Activated CD4-positive, alpha-beta memory T cell treated with anti-CD3 and anti-CD28 coated beads for 36 hours (primary cell): ENCODE data around the gene GPN1. TPM values are rescaled to one million over a fixed set of nuclear protein-coding genes. Genes with fewer than 3 reads are reported as not detected.
"Not testable (repeated sequence)": the region's sequence is repeated elsewhere in the genome, so short reads cannot be mapped to it uniquely, and the experiment has no call there.

ENCODE experiments used
- CTCF ChIA-PET: fragments of 350-600 bp; sonication (Branson Sonifier 250); formaldehyde crosslinking; loops from one replicate; lab custom pipeline; 2021; ENCODE audit warnings: antibody characterized with exemption, inconsistent platforms; lab: Charles Lee
- POLR2A ChIA-PET: fragments of 350-600 bp; sonication (Branson Sonifier 250); formaldehyde crosslinking; loops from one replicate; lab custom pipeline; 2021; ENCODE audit warnings: antibody characterized with exemption; lab: Charles Lee
- DNase-seq: peaks from one replicate; pipeline ENCODE4 v3.0.0-alpha.2; 2020
- H3K27ac Mint-ChIP-seq: one replicate; pipeline ENCODE4 v1.8.0; 2021; ENCODE audit warnings: mixed read lengths
- H3K27me3 Mint-ChIP-seq: one replicate; pipeline ENCODE4 v1.8.0; 2021; ENCODE audit warnings: mixed read lengths
- H3K36me3 Mint-ChIP-seq: one replicate; pipeline ENCODE4 v1.8.0; 2021; ENCODE audit warnings: mixed read lengths
- H3K4me1 Mint-ChIP-seq: one replicate; pipeline ENCODE4 v1.8.0; 2021; ENCODE audit warnings: low read depth, mixed read lengths
- H3K4me3 Mint-ChIP-seq: one replicate; pipeline ENCODE4 v1.8.0; 2021; ENCODE audit warnings: mild to moderate bottlenecking, mixed read lengths
- H3K9me3 Mint-ChIP-seq: one replicate; pipeline ENCODE4 v1.8.0; 2021; ENCODE audit warnings: mixed read lengths
- intact Hi-C: fragments of 100-400 bp; cut with micrococcal nuclease; formaldehyde crosslinking; loops from one replicate; pipeline ENCODE4 v1.15.1; 2023
- total RNA-seq, 2 experiments: library from RNA; stranded (reverse); gene quantifications; one replicate each; pipeline ENCODE4 v1.2.3, GENCODE V29; 2021

The GPN1 gene
- total RNA-seq, 2 experiments from 2014 or later = 54.4 to 56.8 TPM

- CTCF ChIA-PET, DNase-seq, intact Hi-C loops, H3K9me3 Mint-ChIP-seq, H3K4me3 Mint-ChIP-seq, POLR2A ChIA-PET, H3K27me3 Mint-ChIP-seq, H3K27ac Mint-ChIP-seq: not testable (repeated sequence)
- Mint-ChIP-seq H3K36me3 (peaks cover 36% of the 10 kb centered on the region), H3K4me1 (peaks cover 35% of the 10 kb centered on the region)
Measured at GRCh38 chr2:27630257-27630656, 1.4 kb downstream of the GPN1 start.

DNA sequence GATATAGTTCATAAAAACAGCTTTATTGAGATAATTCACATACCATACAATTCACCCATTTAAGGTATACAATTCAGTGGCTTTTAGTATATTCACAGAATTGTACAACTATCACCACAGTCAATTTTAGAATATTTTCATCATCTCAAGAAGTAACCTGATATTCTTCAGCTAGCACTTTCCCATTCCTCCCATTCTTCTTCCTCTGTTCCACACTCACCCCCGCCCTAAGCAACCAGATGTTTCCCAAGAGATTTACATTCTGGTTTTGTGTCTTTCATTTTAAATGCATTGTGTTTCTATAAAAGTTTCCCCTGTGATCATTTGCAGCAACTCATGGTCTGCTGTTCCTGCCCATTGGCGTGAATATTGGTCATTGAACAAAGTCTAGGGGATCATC lies 5.4 kb downstream of the GPN1 start:
- CTCF ChIA-PET = no interaction called here
- H3K27me3 Mint-ChIP-seq = no peaks in the 10 kb centered on the region
- no peak for DNase-seq
- no peaks in the 10 kb centered on the region for H3K9me3 Mint-ChIP-seq
- peaks cover 49% of the 10 kb centered on the region for H3K4me1 Mint-ChIP-seq
- peaks cover 60% of the 10 kb centered on the region for H3K36me3 Mint-ChIP-seq
- no peak overlapping the region for H3K27ac Mint-ChIP-seq
- H3K4me3 Mint-ChIP-seq = no peak overlapping the region
- POLR2A ChIA-PET = no interaction called here
- intact Hi-C loops = no loop called here

GRCh38 chr2:27636766-27637165 lies 7.9 kb downstream of the GPN1 start:
- CTCF ChIA-PET = interaction anchor here (5.3 kb wide), 1 partner anchor 46 kb away, joined by 48 read pairs; no protein-coding TSS in a partner anchor
- intact Hi-C loops = no loop called here
- Mint-ChIP-seq H3K27ac (no peak overlapping the region), H3K27me3 (no peaks in the 10 kb centered on the region), H3K9me3 (no peaks in the 10 kb centered on the region), H3K36me3 (peaks cover 62% of the 10 kb centered on the region), H3K4me3 (no peak overlapping the region), H3K4me1 (peaks cover 38% of the 10 kb centered on the region)
- POLR2A ChIA-PET = interaction anchor here (3.5 kb wide), 1 partner anchor 9 kb away, joined by 38 read pairs; the partner anchor contains the start of genes CCDC121 and GPN1
- no peak for DNase-seq

DNA sequence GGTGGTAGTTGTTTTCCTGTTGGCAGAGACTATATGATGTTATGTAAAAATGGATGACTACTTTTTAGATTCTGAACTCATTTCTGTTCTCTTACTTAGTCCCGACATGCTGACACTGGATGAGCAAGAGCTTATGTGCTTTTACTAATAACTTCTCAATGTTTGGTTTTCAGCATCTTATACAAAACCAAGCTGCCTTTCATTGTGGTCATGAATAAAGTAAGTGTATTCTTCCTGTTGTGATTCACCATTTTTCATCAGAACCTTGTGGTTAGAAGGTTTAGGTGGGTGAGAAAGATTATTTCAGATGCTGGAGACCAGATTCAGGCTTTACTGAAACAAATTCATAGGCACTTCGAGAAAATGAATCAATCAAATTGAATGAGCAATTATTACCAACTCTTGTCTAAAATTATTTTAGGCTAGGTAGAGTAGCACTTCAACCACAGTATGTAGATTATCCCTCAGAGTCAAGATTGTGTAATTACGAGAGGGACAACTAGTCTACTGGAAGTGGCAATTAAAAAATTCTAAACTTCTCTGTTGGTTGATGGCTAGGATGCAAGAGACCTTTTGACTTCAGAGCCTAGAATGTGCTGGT lies 9.3 kb downstream of the GPN1 start:
- H3K4me1 Mint-ChIP-seq = peaks cover 35% of the 10 kb centered on the region
- H3K27ac Mint-ChIP-seq = peak overlapping the region; percentile 99
- intact Hi-C loops = loop anchor here (1.0 to 2.0 kb wide), 8 partner anchors 10 to 810 kb away; partner anchors contain the start of genes GTF3C2, IFT172 and NRBP1
- ChIA-PET CTCF (interaction anchor here (0.6 to 5.3 kb wide), 3 partner anchors 45 to 814 kb away, joined by 3 to 48 read pairs (median 4); partner anchors contain the start of gene PPM1G), POLR2A (interaction anchor here (0.7 to 3.5 kb wide), 7 partner anchors 10 to 269 kb away, joined by 3 to 38 read pairs (median 4); partner anchors contain the start of genes CCDC121 and GPN1)
- no peak for DNase-seq
- H3K4me3 Mint-ChIP-seq = peak overlapping the region; percentile 33
- H3K27me3 Mint-ChIP-seq = no peaks in the 10 kb centered on the region
- H3K9me3 Mint-ChIP-seq = no peaks in the 10 kb centered on the region
- H3K36me3 Mint-ChIP-seq = peaks cover 58% of the 10 kb centered on the region

DNA sequence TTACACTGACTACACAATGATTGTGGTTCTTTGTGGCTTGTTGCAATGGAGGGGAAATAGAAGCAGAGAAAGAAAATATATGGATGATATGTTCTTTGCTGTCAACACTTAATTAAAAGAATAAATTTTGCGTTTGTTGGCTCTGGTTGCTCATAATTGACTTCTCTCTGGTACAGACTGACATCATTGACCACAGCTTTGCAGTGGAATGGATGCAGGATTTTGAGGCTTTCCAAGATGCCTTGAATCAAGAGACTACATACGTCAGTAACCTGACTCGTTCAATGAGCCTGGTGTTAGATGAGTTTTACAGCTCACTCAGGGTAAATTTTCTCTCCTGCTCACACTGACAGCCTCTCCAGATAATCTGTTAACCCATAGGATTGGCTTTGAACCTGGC lies 9.9 kb downstream of the GPN1 start:
- DNase-seq = peak; percentile 59
- Mint-ChIP-seq H3K4me3 (peak overlapping the region; percentile 33), H3K27me3 (no peaks in the 10 kb centered on the region), H3K36me3 (peaks cover 56% of the 10 kb centered on the region), H3K27ac (peak overlapping the region; percentile 99), H3K4me1 (peaks cover 35% of the 10 kb centered on the region), H3K9me3 (no peaks in the 10 kb centered on the region)
- intact Hi-C loops = loop anchor here (1.0 to 2.0 kb wide), 8 partner anchors 10 to 810 kb away; partner anchors contain the start of genes GTF3C2, IFT172 and NRBP1
- ChIA-PET CTCF (interaction anchor here (0.6 to 5.3 kb wide), 4 partner anchors 10 to 814 kb away, joined by 3 to 48 read pairs (median 4); partner anchors contain the start of genes CCDC121, GPN1 and PPM1G), POLR2A (interaction anchor here (1.0 to 3.5 kb wide), 5 partner anchors 10 to 51 kb away, joined by 4 to 38 read pairs (median 4); partner anchors contain the start of genes CCDC121 and GPN1)

GRCh38 chr2:27640722-27641245 lies 11.9 kb downstream of the GPN1 start:
- ChIA-PET POLR2A (no interaction called here), CTCF (interaction anchor here (2.1 kb wide), 1 partner anchor 42 kb away, joined by 13 read pairs; no protein-coding TSS in a partner anchor)
- peaks cover 31% of the 10 kb centered on the region for H3K4me1 Mint-ChIP-seq
- no peak for DNase-seq
- H3K4me3 Mint-ChIP-seq = no peak overlapping the region
- H3K27ac Mint-ChIP-seq = no peak overlapping the region
- H3K36me3 Mint-ChIP-seq = peaks cover 45% of the 10 kb centered on the region
- H3K27me3 Mint-ChIP-seq = no peaks in the 10 kb centered on the region
- no peaks in the 10 kb centered on the region for H3K9me3 Mint-ChIP-seq
- intact Hi-C loops = no loop called here

- Mint-ChIP-seq H3K9me3 (no peaks in the 10 kb centered on the region), H3K4me1 (no peaks in the 10 kb centered on the region), H3K4me3 (no peak overlapping the region), H3K36me3 (peaks cover 40% of the 10 kb centered on the region), H3K27ac (no peak overlapping the region), H3K27me3 (no peaks in the 10 kb centered on the region)
- DNase-seq = no peak
- intact Hi-C loops = no loop called here
- ChIA-PET CTCF (interaction anchor here (0.6 kb wide), 1 partner anchor 684 kb away, joined by 3 read pairs; no protein-coding TSS in a partner anchor), POLR2A (no interaction called here)
Measured at GRCh38 chr2:27645197-27645596, 16.3 kb downstream of the GPN1 start.

- CTCF ChIA-PET = interaction anchor here (0.8 kb wide), 1 partner anchor 34 kb away, joined by 3 read pairs; no protein-coding TSS in a partner anchor
- Mint-ChIP-seq H3K4me3 (no peak overlapping the region), H3K4me1 (peaks cover 2% of the 10 kb centered on the region), H3K27ac (no peak overlapping the region), H3K9me3 (no peaks in the 10 kb centered on the region), H3K36me3 (peaks cover 36% of the 10 kb centered on the region), H3K27me3 (no peaks in the 10 kb centered on the region)
- intact Hi-C loops = no loop called here
- DNase-seq = no peak
- POLR2A ChIA-PET = interaction anchor here (0.6 to 1.3 kb wide), 3 partner anchors 17 to 1812 kb away, joined by 3 read pairs; partner anchors contain the start of gene SLC4A1AP
Measured at GRCh38 chr2:27647289-27647688, 18.4 kb downstream of the GPN1 start.

DNA sequence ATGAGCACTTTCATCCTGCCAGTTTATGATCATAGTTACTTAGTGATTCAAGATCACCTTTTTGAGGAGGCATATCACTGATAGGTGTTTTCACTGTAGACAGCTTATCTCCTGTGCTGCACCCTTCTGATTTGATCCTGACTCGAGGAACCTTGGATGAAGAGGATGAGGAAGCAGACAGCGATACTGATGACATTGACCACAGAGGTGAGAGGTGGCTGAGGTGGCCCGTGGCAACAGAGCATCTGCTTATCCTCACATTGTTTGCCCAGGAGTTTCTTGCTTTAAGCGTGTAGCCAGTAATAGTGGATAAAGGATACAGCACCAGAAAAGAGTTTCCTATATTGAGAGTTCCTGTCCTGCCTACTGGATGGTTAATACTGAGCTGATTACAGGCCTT lies 18.9 kb downstream of the GPN1 start:
- ChIA-PET POLR2A (interaction anchor here (0.6 to 1.3 kb wide), 3 partner anchors 16 to 1812 kb away, joined by 3 read pairs; partner anchors contain the start of gene SLC4A1AP), CTCF (no interaction called here)
- peak overlapping the region; percentile 45 for H3K27ac Mint-ChIP-seq
- intact Hi-C loops = no loop called here
- no peak for DNase-seq
- H3K27me3 Mint-ChIP-seq = no peaks in the 10 kb centered on the region
- H3K4me3 Mint-ChIP-seq = no peak overlapping the region
- peaks cover 6% of the 10 kb centered on the region for H3K4me1 Mint-ChIP-seq
- no peaks in the 10 kb centered on the region for H3K9me3 Mint-ChIP-seq
- peaks cover 36% of the 10 kb centered on the region for H3K36me3 Mint-ChIP-seq

DNA sequence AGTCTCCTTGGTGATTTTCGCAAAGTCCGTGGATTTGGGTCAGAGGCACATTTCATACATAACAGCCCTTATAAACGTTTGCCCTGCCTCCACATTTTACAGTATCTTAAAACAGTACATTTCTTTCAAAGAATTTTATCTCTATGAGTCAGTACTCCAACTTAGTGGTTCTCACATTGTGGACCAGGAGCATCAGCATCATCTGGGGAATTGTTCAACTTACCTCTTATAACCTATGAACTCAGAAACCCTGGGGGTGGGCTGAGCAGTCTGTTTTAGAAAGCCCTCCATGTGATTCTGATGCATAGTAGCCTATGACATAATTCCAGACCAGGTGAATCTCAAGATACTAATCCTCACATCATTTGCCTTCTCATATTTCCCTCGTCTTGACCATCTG lies 22.2 kb downstream of the GPN1 start:
- Mint-ChIP-seq H3K27me3 (no peaks in the 10 kb centered on the region), H3K4me1 (peaks cover 30% of the 10 kb centered on the region), H3K4me3 (no peak overlapping the region), H3K9me3 (no peaks in the 10 kb centered on the region), H3K36me3 (peaks cover 57% of the 10 kb centered on the region), H3K27ac (no peak overlapping the region)
- intact Hi-C loops = no loop called here
- ChIA-PET POLR2A (no interaction called here), CTCF (interaction anchor here (4.5 kb wide), 1 partner anchor 32 kb away, joined by 22 read pairs; no protein-coding TSS in a partner anchor)
- DNase-seq = no peak

- ChIA-PET CTCF (interaction anchor here (4.5 kb wide), 1 partner anchor 31 kb away, joined by 22 read pairs; no protein-coding TSS in a partner anchor), POLR2A (interaction anchor here (0.9 kb wide), 1 partner anchor 14 kb away, joined by 4 read pairs; no protein-coding TSS in a partner anchor)
- H3K9me3 Mint-ChIP-seq = no peaks in the 10 kb centered on the region
- H3K27ac Mint-ChIP-seq = peak overlapping the region; percentile 23
- H3K4me3 Mint-ChIP-seq = no peak overlapping the region
- peaks cover 30% of the 10 kb centered on the region for H3K4me1 Mint-ChIP-seq
- no peaks in the 10 kb centered on the region for H3K27me3 Mint-ChIP-seq
- peaks cover 59% of the 10 kb centered on the region for H3K36me3 Mint-ChIP-seq
- intact Hi-C loops = no loop called here
- DNase-seq = no peak
Measured at GRCh38 chr2:27652341-27652740, 23.5 kb downstream of the GPN1 start.

DNA sequence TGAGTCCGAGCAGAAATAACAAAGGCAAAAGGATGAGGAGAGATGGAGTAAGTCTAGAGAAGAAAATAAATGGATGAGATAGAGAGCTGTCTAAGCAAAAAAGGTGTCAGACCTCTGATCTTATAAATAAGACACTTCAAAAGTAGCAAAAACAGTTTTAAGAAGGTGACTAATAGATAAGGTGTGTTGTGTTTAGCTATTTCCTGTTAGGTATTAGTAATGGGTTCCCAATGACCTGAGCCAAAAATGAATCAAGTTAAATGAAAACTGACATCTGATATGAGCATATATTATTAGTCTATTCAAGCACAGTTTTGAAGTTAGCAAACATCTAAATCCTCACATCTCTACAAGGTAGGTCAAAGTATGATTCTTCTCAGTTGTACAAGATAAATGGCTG lies 23.9 kb downstream of the GPN1 start:
- H3K36me3 Mint-ChIP-seq = peaks cover 56% of the 10 kb centered on the region
- DNase-seq = no peak
- POLR2A ChIA-PET = interaction anchor here (0.9 to 1.0 kb wide), 2 partner anchors 14 to 30 kb away, joined by 3 to 4 read pairs; no protein-coding TSS in a partner anchor
- peaks cover 30% of the 10 kb centered on the region for H3K4me1 Mint-ChIP-seq
- peak overlapping the region; percentile 23 for H3K27ac Mint-ChIP-seq
- no peak overlapping the region for H3K4me3 Mint-ChIP-seq
- CTCF ChIA-PET = interaction anchor here (4.5 kb wide), 1 partner anchor 30 kb away, joined by 22 read pairs; no protein-coding TSS in a partner anchor
- H3K27me3 Mint-ChIP-seq = no peaks in the 10 kb centered on the region
- intact Hi-C loops = loop anchor here (1.0 kb wide), 1 partner anchor 14 kb away; no protein-coding TSS in a partner anchor
- no peaks in the 10 kb centered on the region for H3K9me3 Mint-ChIP-seq
